ENCODE results near the gene MYPOP. TPM values are rescaled to one million over a fixed set of nuclear protein-coding genes. Genes with fewer than 3 reads are reported as not detected.
A peak's percentile ranks its signal among the peaks of the same experiment; 100 is the strongest.

The MYPOP gene
- total and polyA plus RNA-seq, 9 of the 15 experiments (the other 6 are each of a cell fraction or from before 2014, with no cell fraction given), result 0.32 to 7.6 (median 1.6) TPM

- no peak for TF ChIP-seq MGA (IDR thresholded peaks at IDR 0.05)
- TF ChIP-seq ZNF280B (CRISPR knock-in tag; IDR thresholded peaks at IDR 0.05), result no peak
- TF ChIP-seq ELK1 (CRISPR knock-in tag; IDR thresholded peaks at IDR 0.05), result no peak
- TF ChIP-seq HNRNPH1 (optimal IDR thresholded peaks at IDR 0.05; ENCODE audit: low read depth, low read length), result no peak
- peak; percentile 85 for TF ChIP-seq CBFA2T3 (IDR thresholded peaks at IDR 0.05)
- TF ChIP-seq HES1 (IDR thresholded peaks at IDR 0.05; ENCODE audit: low read depth), result no peak
- 0 out of 2 replicates have a peak, but pooled peaks have one; percentile 18 for TF ChIP-seq ZFP91 (CRISPR knock-in tag; IDR thresholded peaks at IDR 0.05)
- TF ChIP-seq FOXP1 (CRISPR knock-in tag; IDR thresholded peaks at IDR 0.05), result no peak
Observed at GRCh38 chr19:45881909-45882528, 20.4 kb downstream of the MYPOP start (continued).
